ENCODE results near the gene ID2. TPM values are rescaled to one million over a fixed set of nuclear protein-coding genes. Genes with fewer than 3 reads are reported as not detected.

Gene ID2
- total and polyA plus RNA-seq, 2 of the 13 experiments (the other 11 are each of a cell fraction or from before 2014, with no cell fraction given) = 214 to 719 TPM

GRCh38 chr2:8684878-8685696 is 3.2 kb downstream of the ID2 start (continued):
- 0 out of 2 replicates have a peak, but pooled peaks have one; percentile 46 for TF ChIP-seq ZHX2 (IDR thresholded peaks at IDR 0.05; ENCODE audit: low read depth)
- no peak; the same call in 1 of the 2 replicates for TF ChIP-seq ZHX2 (CRISPR knock-in tag; IDR thresholded peaks at IDR 0.05; ENCODE audit: borderline replicate concordance)
- TF ChIP-seq ZNF350 (CRISPR knock-in tag; IDR thresholded peaks at IDR 0.05; ENCODE audit: borderline replicate concordance, low read depth) = peak; percentile 84; the same call in 1 of the 2 replicates
- peak; percentile 94 for TF ChIP-seq ZFP37 (CRISPR knock-in tag; IDR thresholded peaks at IDR 0.05; ENCODE audit: borderline replicate concordance)
- TF ChIP-seq NR0B2 (CRISPR knock-in tag; IDR thresholded peaks at IDR 0.05) = 0 out of 2 replicates have a peak, but pooled peaks have one; percentile 41
- TF ChIP-seq ZNF256 (CRISPR knock-in tag; conservative IDR thresholded peaks at IDR 0.05) = peak; percentile 86; the same call in 1 of the 2 replicates
- TF ChIP-seq DMAP1 (CRISPR knock-in tag; IDR thresholded peaks at IDR 0.05) = no peak; the same call in 1 of the 2 replicates
- 0 out of 2 replicates have a peak, but pooled peaks have one; percentile 41 for TF ChIP-seq ZNF547 (CRISPR knock-in tag; IDR thresholded peaks at IDR 0.05)
- TF ChIP-seq, protein P1, sequence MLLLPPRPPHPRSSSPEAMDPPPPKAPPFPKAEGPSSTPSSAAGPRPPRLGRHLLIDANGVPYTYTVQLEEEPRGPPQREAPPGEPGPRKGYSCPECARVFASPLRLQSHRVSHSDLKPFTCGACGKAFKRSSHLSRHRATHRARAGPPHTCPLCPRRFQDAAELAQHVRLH (CRISPR knock-in tag; IDR thresholded peaks at IDR 0.05; ENCODE audit: borderline replicate concordance, low read depth) = peak; percentile 49; the same call in 1 of the 2 replicates
- no peak for TF ChIP-seq REXO4 (CRISPR knock-in tag; IDR thresholded peaks at IDR 0.05; ENCODE audit: borderline replicate concordance)
- TF ChIP-seq TBL1XR1 (IDR thresholded peaks at IDR 0.05; ENCODE audit: borderline replicate concordance, low read length, partially characterized antibody) = peak; percentile 5
- peak; percentile 50; the same call in 1 of the 2 replicates for TF ChIP-seq RARA (CRISPR knock-in tag; IDR thresholded peaks at IDR 0.05)
- TF ChIP-seq HNF4G (IDR thresholded peaks at IDR 0.05; ENCODE audit: borderline replicate concordance, low read depth, low read length) = peak; percentile 9; the same call in 1 of the 2 replicates
- no peak; the same call in 1 of the 2 replicates for TF ChIP-seq HNF4G (CRISPR knock-in tag; IDR thresholded peaks at IDR 0.05; ENCODE audit: borderline replicate concordance, low read depth)
- TF ChIP-seq ZNF775 (CRISPR knock-in tag; IDR thresholded peaks at IDR 0.05; ENCODE audit: borderline replicate concordance) = peak; percentile 38; the same call in 1 of the 2 replicates
- TF ChIP-seq SP4 (CRISPR knock-in tag; IDR thresholded peaks at IDR 0.05) = peak; percentile 50; the same call in 1 of the 2 replicates
- TF ChIP-seq FUBP1 (CRISPR knock-in tag; IDR thresholded peaks at IDR 0.05; ENCODE audit: borderline replicate concordance) = no peak; the same call in 1 of the 2 replicates
- TF ChIP-seq HOXA7 (CRISPR knock-in tag; IDR thresholded peaks at IDR 0.05) = no peak
- peak; percentile 40; the same call in 1 of the 2 replicates for TF ChIP-seq NAIF1 (CRISPR knock-in tag; IDR thresholded peaks at IDR 0.05; ENCODE audit: borderline replicate concordance)
- TF ChIP-seq TCF7 (IDR thresholded peaks at IDR 0.05; ENCODE audit: low read depth) = no peak

Measured in HepG2 (cell line).